Pons (tissue), 1 donor: ENCODE results near the gene PRC1.
"Not testable (repeated sequence)": the region's sequence is repeated elsewhere in the genome, so short reads cannot be mapped to it uniquely, and the experiment has no call there.

ENCODE experiments used
- DNase-seq: peaks from one replicate; pipeline ENCODE4 v3.0.0-alpha.2; 2016; ENCODE audit warnings: low spot score

PRC1 gene

DNA sequence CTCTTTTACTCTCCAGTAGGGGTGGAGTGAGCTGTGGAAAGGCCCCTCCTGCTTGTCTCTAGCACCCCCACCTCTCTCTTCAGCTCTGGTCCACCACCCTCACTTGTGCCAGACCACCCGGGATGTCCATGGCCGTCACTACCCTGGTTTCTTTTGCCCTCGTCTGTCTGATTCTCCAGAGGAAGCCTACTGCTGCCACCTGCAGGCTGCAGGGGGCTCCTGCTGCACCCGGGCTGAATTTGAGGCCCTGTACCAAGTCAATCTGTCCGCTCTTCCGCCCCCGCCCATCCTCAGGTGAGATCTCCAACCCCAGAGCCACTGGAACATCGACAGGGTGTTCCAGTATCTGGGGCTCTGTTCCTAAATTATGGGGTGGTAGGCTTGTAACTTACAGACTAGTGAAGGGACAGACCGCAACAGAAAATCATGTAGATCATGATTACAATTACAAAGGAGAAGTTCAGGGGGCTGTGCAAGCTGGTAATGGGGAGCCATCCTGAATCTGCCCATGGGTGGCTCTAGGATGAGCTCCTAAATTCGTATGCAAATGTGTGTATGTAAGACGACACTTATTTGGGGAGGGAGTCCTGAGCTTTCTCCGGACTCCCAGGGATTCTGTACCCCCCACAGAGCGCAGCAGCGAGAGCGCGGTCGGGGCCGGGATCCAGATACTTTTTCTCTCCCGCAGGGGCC, 59.9 kb downstream of the PRC1 start:
- DNase-seq: peak; percentile 90

GRCh38 chr15:90933301-90933700, 61.0 kb downstream of the PRC1 start:
- DNase-seq: no peak

GRCh38 chr15:90932660-90932991, 61.7 kb downstream of the PRC1 start:
- no peak for DNase-seq

DNA sequence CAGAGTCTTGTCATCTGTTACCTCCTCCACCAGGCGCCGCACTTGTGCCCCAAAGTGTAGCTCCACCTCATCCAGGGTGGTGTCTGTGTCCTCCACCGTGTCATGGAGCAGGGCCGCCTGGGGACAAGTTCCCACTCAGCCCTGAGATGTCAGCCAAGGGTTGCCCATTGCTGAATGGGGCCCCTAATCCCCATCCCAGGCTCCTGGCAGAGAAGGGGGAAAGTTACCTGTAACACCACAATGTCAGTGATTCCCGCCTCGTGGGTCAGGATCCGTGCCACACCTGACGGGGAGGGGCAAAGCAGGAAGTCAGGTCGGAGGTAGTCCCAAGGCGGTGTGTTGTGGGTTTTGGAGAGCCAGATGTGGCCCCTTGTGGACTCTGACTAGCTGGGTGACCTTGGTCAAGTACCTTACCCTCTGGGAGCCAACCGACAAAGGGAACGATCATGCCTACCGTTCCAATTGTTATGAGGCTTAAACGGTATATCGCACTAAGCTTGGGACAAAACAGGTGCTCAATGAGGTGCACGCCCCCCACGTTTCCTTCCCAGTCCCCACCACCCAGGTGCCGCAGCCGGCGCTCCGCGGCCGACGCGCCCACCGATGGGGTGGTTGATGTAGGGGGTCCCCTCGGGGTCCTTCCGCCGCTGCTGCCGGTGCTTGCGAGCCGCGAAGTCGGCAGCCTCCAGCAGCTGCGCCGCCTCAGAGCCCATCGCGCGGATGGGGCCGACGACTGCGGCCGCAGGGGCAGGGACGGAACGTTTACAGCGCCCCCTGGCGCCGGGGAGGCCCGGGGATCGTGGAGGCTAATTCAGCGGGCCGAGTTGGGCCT, 62.3 kb downstream of the PRC1 start, which contains the start of gene HDDC3:
HDDC3 (minus strand) TSS at position 722 of the 832 bp plus-strand sequence; CDS start at position 713, 9 bp downstream.
- peak; percentile 72 for DNase-seq

DNA sequence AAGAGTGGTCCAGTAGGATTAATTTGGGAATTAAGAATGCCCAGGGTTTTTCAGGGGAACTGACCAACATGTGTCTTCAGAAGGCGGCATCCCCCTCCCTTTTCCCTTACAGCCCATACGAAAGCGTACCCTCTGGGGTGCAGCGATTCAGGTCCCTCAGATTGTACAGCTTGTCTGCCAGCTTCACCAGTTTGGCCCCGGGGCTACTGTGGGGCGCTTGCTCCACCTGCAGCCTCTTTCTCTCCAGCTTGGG, 62.8 kb downstream of the PRC1 start:
- no peak for DNase-seq

DNA sequence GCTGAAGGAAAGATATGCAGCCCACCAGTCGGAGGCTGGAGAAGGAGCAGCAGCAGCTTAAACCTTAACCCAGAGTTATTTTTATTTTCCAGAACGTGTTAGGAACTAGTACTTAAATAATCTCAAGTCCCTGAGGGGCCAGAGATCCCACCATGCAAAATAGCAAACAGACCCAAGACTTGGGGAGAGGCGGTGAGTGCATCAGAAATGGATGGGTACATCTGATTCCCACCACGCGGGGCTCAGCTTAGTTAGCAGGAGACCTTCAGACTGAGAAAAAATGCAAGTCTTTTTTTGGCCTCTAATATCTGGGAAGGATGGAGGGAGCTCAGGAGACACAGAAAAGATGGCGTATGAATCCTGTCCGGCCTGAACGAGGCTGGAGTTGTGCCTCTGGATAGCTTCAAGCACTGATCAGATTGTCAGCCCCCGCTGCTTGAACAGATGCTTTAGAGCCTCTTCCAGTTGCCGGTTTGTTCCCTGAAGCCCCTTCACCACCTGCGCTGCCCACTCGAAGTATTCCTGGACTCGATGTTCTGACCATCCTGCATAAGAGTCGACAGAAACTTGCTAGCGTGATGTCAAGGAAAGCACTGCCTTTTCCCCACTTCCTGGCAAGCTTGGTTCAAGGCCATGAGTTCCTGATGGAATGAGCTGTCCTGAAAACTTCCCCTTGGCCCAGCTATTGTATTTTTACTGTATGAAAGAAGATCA, 63.3 kb downstream of the PRC1 start:
- no peak for DNase-seq

GRCh38 chr15:90929246-90930019, 64.9 kb downstream of the PRC1 start:
- no peak for DNase-seq

- not testable (repeated sequence) for DNase-seq
Observed at GRCh38 chr15:90928106-90928505, 66.2 kb downstream of the PRC1 start.

DNA sequence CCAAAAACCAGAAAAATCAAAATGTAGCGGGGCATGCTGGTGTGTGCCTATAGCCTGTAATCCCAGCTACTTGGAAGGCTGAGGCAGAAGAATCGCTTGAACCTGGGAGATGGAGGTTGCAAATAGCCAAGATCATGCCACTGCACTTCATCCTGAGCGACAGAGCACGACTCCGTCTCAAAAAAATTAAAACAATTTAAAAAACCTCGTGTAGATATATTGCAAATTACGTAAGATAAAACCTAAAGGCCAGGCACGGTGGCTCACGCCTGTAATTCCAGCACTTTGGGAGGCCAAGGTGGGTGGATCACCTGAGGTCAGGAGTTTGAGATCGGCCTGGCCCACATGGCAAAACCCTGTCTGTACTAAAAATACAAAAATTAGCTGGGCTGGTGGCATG, 67.6 kb downstream of the PRC1 start:
- DNase-seq: not testable (repeated sequence)

DNA sequence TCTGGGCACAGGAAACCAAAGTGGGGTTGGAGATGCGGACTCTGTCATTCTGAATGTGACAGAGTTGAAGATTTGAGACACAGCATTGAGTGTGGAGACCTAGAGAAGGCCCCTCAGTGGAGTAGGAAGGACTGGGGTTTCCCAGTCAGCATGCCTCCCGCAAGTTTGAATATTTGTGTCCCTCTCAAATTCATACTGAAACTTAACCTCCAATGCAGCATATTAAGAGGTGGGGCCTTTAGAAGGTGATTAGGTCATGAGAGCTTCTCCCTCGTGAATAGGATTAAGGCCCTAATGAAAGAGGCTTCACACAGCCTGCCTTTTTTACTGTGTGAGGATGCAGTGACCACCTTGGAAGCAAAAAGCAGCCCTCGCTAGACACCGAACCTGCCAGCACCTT, 70.0 kb downstream of the PRC1 start:
- no peak for DNase-seq

DNA sequence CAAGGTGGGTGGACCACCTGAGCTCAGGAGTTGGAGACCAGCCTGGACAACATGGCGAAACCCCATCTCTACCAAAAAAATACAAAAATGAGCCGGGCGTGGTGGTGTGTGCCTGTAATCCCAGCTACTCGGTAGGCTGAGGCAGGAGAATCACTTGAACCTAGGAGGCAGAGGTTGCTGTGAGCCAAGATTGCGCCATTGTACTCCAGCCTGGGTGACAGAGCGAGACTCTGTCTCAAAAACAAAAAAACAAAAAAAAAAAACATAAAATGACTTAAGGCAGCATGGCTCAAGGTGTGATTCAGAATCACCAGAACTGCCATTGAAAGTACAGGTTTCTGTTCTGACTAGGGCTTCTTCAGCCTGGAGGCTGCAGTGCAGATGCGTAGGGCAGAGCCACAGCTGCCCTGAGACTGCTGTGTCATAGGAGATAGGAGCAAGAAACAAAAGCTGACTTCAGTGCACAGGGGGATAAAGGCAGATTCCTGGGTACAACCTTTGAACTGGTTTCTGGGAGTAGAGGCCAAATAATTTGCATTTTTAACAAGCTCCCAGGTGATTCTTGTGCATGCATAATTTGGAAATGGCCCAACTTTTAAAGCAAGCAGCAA, 71.5 kb downstream of the PRC1 start:
- not testable (repeated sequence) for DNase-seq

DNA sequence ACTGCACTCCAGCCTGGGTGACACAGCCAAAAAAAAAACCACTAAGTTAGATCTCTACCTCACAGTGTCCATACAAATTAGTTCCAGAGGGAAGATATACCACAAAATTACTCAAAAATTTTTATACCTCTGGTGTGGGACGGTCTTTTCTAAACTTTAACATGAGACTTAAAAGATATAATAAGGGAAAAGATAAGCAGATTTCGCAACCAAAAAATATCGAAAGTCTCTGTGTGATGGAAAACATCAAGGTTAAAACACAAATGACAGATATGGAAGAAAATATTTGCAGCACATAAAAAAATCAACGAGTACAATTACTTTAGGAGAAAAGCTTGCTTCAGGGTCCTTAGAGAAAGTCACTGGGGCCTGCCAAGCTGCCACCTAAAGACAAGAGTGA, 72.4 kb downstream of the PRC1 start:
- no peak for DNase-seq

- DNase-seq: no peak
Observed at GRCh38 chr15:90918835-90919234, 75.5 kb downstream of the PRC1 start.

GRCh38 chr15:90918034-90918788, 76.1 kb downstream of the PRC1 start:
- no peak for DNase-seq

GRCh38 chr15:90917569-90917968, 76.8 kb downstream of the PRC1 start:
- no peak for DNase-seq

DNA sequence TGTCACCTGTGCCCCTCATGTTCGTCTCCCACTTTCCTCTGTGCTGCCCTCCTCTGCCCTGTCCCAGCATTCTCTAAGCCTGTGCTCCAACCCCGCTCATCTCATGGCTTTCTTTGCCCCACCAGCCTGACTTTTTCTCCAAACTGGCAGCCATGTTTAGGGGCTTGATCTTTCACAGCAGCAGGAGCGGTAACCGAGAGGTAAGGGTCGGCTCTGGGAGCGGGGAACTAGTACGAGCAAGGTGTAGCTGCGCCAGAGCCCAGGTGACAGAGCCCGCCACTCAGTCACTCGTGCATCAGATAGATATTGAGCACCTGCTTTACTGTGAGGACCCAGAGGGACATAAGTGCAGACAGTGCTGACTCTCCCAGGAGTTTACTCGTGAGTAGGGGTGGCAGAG, 77.9 kb downstream of the PRC1 start:
- no peak for DNase-seq
